Heart right ventricle (tissue), 16 donors: Measurements from ENCODE around the gene RAB11FIP2. TPM values are rescaled to one million over a fixed set of nuclear protein-coding genes. Genes with fewer than 3 reads are reported as not detected.

Experiments
- ATAC-seq, 8 donors: fragments of 200-7000 bp; cut with Tn5 transposase; one replicate each; pipeline ENCODE4 v1.9.1; 2020; ENCODE audit warnings: mild to moderate bottlenecking in 8 of 8, moderate library complexity in 8 of 8, moderate number of reproducible peaks in 1 of 8
- DNase-seq, 2 donors: peaks; one replicate each; pipeline ENCODE4 v3.0.0-alpha.2; 2020
- H3K27ac ChIP-seq, 10 donors: fragments of 200-600 bp; sonication (generic) in 2 of 10; one replicate each; pipeline versions ENCODE4 v1.5.0 to v1.8.0; 2020 to 2022; ENCODE audit warnings: mild to moderate bottlenecking in 3 of 10
- H3K27me3 ChIP-seq, 7 donors: fragments of 200-600 bp; one replicate each; pipeline ENCODE4 v1.8.0; 2021 to 2022; ENCODE audit warnings: mild to moderate bottlenecking in 2 of 7
- H3K36me3 ChIP-seq, 9 donors: fragments of 200-600 bp; sonication (generic) in 1 of 9; one replicate each; pipeline versions ENCODE4 v1.5.0 to v1.8.0; 2020 to 2022; ENCODE audit warnings: mild to moderate bottlenecking in 2 of 9
- H3K4me1 ChIP-seq, 9 donors: fragments of 200-600 bp; sonication (generic) in 1 of 9; one replicate each; pipeline versions ENCODE4 v1.5.0 to v1.8.0; 2020 to 2022; ENCODE audit warnings: mild to moderate bottlenecking in 4 of 9
- H3K4me3 ChIP-seq, 10 donors: fragments of 200-600 bp; sonication (generic) in 2 of 10; one replicate each; pipeline versions ENCODE4 v1.5.0 to v1.8.0; 2020 to 2022; ENCODE audit warnings: mild to moderate bottlenecking in 7 of 10, moderate library complexity in 2 of 10
- H3K9me3 ChIP-seq, 11 donors: fragments of 200-600 bp in 10 of 11; sonication (generic) in 2 of 11; one replicate each; pipeline versions ENCODE4 v1.5.0 to v1.8.0; 2013 to 2022; ENCODE audit warnings: mild to moderate bottlenecking in 2 of 11, control low read depth in 1 of 11, moderate library complexity in 1 of 11
- WGBS, 2 donors: extraction: QIAGEN DNeasy Blood & Tissue Kit; methylation state at CpG; one replicate each; pipeline ENCODE4 v1.1.7; 2013; ENCODE audit warnings: inconsistent platforms in 1 of 2; 5-methylcytosine and 5-hydroxymethylcytosine counted together
- intact Hi-C, 10 donors: fragments of 100-400 bp; cut with DNase I; formaldehyde crosslinking; loops; one replicate each; pipeline versions ENCODE4 v1.11.1 to v1.14.2; 2022
- polyA plus RNA-seq, 2 donors: library from polyadenylated mRNA; stranded (reverse); fragments of 200-250 nt; gene quantifications; one replicate each; pipeline ENCODE4 v1.2.3, GENCODE V29; 2013
- total RNA-seq, 10 donors: library from RNA; stranded (reverse); fragmentation: NEBNext Ultra II Directional in 3 of 10; extraction: Animal tissue kit (Norgen Biotek cat#: 25700) in 3 of 10; gene quantifications; one replicate each; pipeline versions ENCODE4 v1.2.1 to v1.2.4, GENCODE V29; 2021 to 2023
- TF ChIP-seq, protein P1 (sequence below), 9 donors: fragments of 200-600 bp; sonication (generic) in 2 of 9; IDR thresholded peaks; one replicate each; pipeline versions ENCODE4 v1.5.0 to v1.8.0; 2021 to 2022; ENCODE audit warnings: antibody characterized with exemption in 9 of 9, mild to moderate bottlenecking in 5 of 9, moderate library complexity in 1 of 9
- donor health status: Arrhythmogenic right ventricular cardiomyopathy.
- donor health status: ischemic (EF 13 %, LVEDD 7.1; RV severe dilation, severe dysfunction).
- donor health status: healthy with polysubstance abuse.
- donor health status: DM: no; HTN: yes; CAD: no.
- donor health status: DM: no; HTN: no; CAD: no.
- donor health status: ischemic (EF 25% LVEDD 6.9; RV normal size, moderate dysfunction).
- donor health status: ischemic (EF 25% LVEDD 5.7; RV mildly dilated, moderate dysfunction).
- donor health status: healthy.
- donor health status: DM: yes; HTN: yes; CAD: no.
- donor health status: Ischemic cardiomyopathy.
- donor health status: ischemic (EF 35%, LVEDD 5.7; RV mildly dilated, moderate dysfunction).
- donor health status: nonischemic (EF 11% LVEDD 7.7; RV severe dilation, severe dysfunction).
- donor health status: DM: yes; HTN: yes; CAD: no.
- donor health status: PGD.
- donor health status: ischemic (EF 29% LVEDD 5.4; RV normal size, mild dysfunction).
- donor health status: nonischemic (EF 23%, LVEDD 6.1; RV moderate dilation, normal function).

Gene RAB11FIP2
- total and polyA plus RNA-seq, 12 donors, result 2.6 to 17.2 (median 13.6) TPM

DNA sequence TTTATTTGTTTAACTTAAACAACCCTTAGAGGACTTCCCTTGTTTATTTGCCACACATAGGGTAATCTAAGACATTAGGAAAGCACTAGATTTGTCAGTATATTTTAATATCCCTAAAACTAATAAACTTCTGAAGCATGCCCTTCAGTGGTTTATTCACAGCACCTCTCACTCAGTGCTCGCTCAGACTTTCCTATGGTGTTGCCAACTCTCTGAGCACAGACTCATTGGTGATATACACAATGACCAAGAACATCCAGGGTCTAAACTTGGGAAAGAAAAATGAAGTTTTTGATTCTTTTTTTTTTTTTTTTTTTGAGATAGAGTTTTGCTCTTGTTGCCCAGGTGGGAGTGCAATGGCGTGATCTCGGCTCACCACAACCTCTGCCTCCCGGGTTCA is 82.2 kb downstream of the RAB11FIP2 start:
- Histone ChIP-seq H3K27ac (no peak overlapping the region), H3K36me3 (no peaks in the 10 kb centered on the region), H3K27me3 (no peaks in the 10 kb centered on the region), H3K4me1 (no peaks in the 10 kb centered on the region), H3K4me3 (no peak overlapping the region), H3K9me3 (peaks cover 0 to 2% (median 0%) of the 10 kb centered on the region in 11 donors)
- DNase-seq (peak in 1 of 2 donors; percentile 29), ATAC-seq (peak in 2 of 8 donors; percentile 52 to 68)
- TF ChIP-seq, protein P1, sequence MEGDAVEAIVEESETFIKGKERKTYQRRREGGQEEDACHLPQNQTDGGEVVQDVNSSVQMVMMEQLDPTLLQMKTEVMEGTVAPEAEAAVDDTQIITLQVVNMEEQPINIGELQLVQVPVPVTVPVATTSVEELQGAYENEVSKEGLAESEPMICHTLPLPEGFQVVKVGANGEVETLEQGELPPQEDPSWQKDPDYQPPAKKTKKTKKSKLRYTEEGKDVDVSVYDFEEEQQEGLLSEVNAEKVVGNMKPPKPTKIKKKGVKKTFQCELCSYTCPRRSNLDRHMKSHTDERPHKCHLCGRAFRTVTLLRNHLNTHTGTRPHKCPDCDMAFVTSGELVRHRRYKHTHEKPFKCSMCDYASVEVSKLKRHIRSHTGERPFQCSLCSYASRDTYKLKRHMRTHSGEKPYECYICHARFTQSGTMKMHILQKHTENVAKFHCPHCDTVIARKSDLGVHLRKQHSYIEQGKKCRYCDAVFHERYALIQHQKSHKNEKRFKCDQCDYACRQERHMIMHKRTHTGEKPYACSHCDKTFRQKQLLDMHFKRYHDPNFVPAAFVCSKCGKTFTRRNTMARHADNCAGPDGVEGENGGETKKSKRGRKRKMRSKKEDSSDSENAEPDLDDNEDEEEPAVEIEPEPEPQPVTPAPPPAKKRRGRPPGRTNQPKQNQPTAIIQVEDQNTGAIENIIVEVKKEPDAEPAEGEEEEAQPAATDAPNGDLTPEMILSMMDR (IDR thresholded peaks at IDR 0.05), result no peak
- intact Hi-C loops, result no loop called here
- WGBS, 2 donors, result 86 to 90% methylated on average over 4 of the region's 4 CpGs

DNA sequence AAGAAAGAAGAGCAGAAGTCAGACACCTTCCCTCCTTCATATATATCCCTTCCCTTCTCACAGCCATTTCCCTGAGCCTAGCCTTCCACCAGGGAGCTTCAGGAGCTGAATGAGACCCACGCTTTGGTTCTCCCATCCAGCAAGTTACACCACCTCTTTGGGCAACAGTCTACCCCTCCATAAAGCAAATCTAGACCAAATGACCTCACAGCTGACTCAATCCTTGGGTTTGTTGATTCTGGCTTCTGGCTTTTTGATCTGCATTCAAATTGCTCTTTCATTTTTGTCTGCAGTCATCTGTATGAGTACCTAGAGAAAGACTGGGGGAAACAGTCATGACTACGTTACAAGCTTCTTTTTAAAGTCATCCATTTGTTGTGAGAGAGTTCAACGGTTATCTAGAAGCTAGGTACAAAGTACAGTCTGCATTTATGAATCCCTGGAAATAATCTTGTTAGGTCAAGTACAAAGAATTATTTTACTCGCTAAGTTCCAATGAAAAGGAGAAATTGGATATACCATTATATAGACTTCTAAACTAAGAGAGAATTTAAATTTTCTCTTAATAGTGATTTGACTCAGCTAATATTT is 86.3 kb downstream of the RAB11FIP2 start:
- DNase-seq, result no peak
- no peak overlapping the region for H3K27ac ChIP-seq
- no peaks in the 10 kb centered on the region for H3K9me3 ChIP-seq
- no peak overlapping the region for H3K4me3 ChIP-seq
- H3K36me3 ChIP-seq, result no peaks in the 10 kb centered on the region
- TF ChIP-seq, protein P1 (IDR thresholded peaks at IDR 0.05), result no peak
- peaks cover 0 to 2% (median 0%) of the 10 kb centered on the region in 7 donors for H3K27me3 ChIP-seq
- ATAC-seq, result peak in 3 of 8 donors; percentile 11 to 35 (median 29)
- no peaks in the 10 kb centered on the region for H3K4me1 ChIP-seq
- 73 to 77% methylated on average over 4 of the region's 4 CpGs for WGBS, 2 donors
- intact Hi-C loops, result no loop called here

DNA sequence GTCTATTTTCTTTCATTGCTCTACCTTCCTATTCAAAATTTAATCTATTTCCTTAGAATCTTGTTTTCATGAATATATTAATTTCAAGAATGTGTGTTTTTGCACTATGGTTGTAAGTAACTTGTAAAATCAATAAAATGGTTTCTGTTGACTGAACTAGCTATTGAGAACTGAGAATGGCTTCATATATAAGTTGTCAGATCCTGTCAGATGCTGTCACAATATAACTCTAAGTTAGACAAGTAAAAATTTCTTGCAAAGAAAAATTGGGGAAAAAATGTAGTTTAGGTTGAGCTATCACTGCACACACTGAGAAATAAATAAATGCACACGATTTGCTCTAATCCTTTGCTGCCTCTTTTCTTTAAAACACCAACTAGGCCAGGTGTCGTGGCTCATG is 89.8 kb downstream of the RAB11FIP2 start:
- peaks cover 0 to 5% (median 0%) of the 10 kb centered on the region in 7 donors for H3K27me3 ChIP-seq
- H3K4me3 ChIP-seq, result no peak overlapping the region
- H3K4me1 ChIP-seq, result no peaks in the 10 kb centered on the region
- TF ChIP-seq, protein P1 (IDR thresholded peaks at IDR 0.05), result no peak
- DNase-seq, result no peak
- H3K9me3 ChIP-seq, result no peaks in the 10 kb centered on the region
- ATAC-seq, result no peak
- no peaks in the 10 kb centered on the region for H3K36me3 ChIP-seq
- H3K27ac ChIP-seq, result no peak overlapping the region
- intact Hi-C loops, result no loop called here
- 77 to 86% methylated on average over 2 of the region's 2 CpGs for WGBS, 2 donors

DNA sequence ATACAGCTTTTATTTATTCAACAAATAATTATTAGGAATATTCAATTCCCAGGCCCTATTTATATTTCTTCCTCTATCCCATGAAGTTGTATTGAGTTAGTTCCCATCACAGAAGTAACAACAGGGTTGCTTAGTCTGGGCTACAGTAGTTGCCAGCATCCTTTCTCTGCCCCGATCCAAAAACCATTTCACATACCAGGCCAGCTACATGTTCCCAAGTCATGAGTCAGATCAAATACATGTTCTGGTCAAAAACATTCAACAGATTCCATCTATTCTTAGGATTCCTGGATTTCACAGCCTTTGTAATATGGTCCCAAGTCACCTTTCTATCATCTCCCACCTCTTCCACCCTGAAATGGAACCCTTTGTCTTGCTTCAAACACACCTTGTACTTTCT is 91.6 kb downstream of the RAB11FIP2 start:
- intact Hi-C loops, result no loop called here
- WGBS, 2 donors, result 86 to 96% methylated on average over 1 of the region's 1 CpG
- TF ChIP-seq, protein P1 (IDR thresholded peaks at IDR 0.05), result no peak
- H3K4me3 ChIP-seq, result no peak overlapping the region
- no peak for DNase-seq
- no peak for ATAC-seq
- H3K36me3 ChIP-seq, result no peaks in the 10 kb centered on the region
- no peaks in the 10 kb centered on the region for H3K9me3 ChIP-seq
- peaks cover 0 to 5% (median 0%) of the 10 kb centered on the region in 7 donors for H3K27me3 ChIP-seq
- H3K4me1 ChIP-seq, result no peaks in the 10 kb centered on the region
- no peak overlapping the region for H3K27ac ChIP-seq
